Astrocyte (in vitro differentiated cells and primary cell): ENCODE data around the gene CFAP210.

Experiments used
- CTCF ChIP-seq: IDR thresholded peaks from 2 replicates; pipeline ENCODE4 v1.5.1; 2011; ENCODE audit warnings: low read depth, mild to moderate bottlenecking, inconsistent platforms, low read length, moderate library complexity; ENCODE audit not compliant: insufficient read depth
- EZH2 ChIP-seq: IDR thresholded peaks from 2 replicates; pipeline ENCODE4 v1.6.1; 2012; ENCODE audit warnings: mild to moderate bottlenecking, low read length, inconsistent platforms; ENCODE audit not compliant: insufficient read depth

GRCh38 chr2:169673106-169673505 lies 21.1 kb downstream of the CFAP210 start:
- TF ChIP-seq CTCF (no peak), EZH2 (no peak)
